C4-2B (cell line): ENCODE data around the gene CROCC.

Experiments used
- CTCF ChIP-seq: fragments of 450-650 bp; conservative IDR thresholded peaks from 2 replicates; pipeline ENCODE4 v1.5.1; 2017; ENCODE audit warnings: mild to moderate bottlenecking
- ZFX ChIP-seq: fragments of 450-650 bp; IDR thresholded peaks from 2 replicates; pipeline ENCODE4 v1.6.1; 2017

DNA sequence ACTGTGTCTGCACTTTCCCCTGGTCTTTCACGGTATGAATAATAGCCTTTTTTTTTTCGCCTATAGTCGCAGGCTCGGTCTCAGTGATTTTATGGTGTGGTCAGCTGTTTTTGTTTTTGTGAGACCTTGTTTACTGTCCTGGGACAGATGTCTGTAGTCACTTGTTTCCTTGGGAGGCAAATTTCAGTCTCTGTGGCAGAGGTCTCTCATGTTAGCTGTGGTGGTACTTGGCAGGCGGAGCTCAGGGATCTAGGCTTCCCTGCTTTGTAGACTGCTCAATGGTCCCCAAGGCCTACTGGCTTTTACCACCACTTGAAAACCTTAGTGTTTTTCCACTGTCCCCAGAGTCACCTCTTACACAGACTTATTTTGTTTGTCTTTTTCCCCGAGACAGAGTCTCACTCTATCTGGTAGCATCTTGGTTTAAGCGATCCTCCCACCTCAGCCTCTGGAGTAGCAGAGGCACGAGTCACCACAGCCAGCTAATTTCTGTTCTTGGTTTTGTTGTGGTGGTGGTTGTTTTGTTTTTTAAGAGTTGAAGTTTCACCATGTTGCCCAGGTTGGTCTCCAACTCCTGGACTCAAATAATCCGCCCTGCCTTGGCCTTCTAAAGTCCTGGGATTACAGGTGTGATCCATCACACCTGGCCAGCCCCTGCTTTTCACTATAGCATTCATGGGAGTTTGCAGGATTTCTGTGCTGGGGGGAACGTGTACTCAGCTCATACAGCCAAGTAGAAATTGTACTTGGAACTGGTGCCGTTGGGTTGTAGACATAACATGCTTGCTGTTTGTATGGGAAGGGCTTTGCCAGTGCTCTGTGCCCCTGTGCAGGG lies 15.6 kb upstream of the CROCC start:
- no peak for TF ChIP-seq CTCF
- no peak for TF ChIP-seq ZFX
